ENCODE measurements around the gene TMEM187. TPM values are rescaled to one million over a fixed set of nuclear protein-coding genes. Genes with fewer than 3 reads are reported as not detected.

Gene TMEM187
- total and polyA plus RNA-seq, 4 donors: 1.8 to 11.4 (median 5.9) TPM

DNA sequence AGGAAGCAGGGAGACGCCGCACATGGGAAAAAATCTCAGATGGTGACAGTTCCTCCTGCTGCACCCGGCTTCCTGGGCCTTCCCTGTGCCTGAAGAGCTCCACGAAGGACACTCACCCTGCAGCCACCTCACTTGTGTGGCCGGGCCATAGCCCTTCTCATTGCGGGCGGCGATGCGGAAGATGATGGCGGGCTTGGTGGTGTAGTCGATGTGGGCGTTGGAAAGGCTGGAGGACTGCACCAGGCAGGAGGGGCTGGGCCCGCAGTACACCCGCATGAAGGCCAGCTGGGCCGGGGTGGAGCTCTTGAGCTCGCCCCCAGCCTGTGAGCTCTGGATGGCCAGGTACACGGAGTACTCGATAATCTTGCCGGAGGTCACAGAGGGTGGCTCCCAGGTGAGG lies 22.4 kb upstream of the TMEM187 start:
- Histone ChIP-seq H3K9ac (ENCODE audit: insufficient read depth in 1 of 2, low read length in 2 of 2) (no peak overlapping the region), H3K27me3 (ENCODE audit: control insufficient read depth in 3 of 3, insufficient read depth in 3 of 3, low read length in 2 of 3) (no peaks in the 10 kb centered on the region), H3K36me3 (ENCODE audit: control insufficient read depth in 4 of 4, insufficient read depth in 4 of 4, low read length in 4 of 4) (peaks cover 11 to 53% (median 25%) of the 10 kb centered on the region in 4 donors), H3K27ac (ENCODE audit: low read depth in 1 of 2, low read length in 1 of 2) (no peak overlapping the region), H3K4me1 (ENCODE audit: control insufficient read depth in 5 of 5, insufficient read depth in 5 of 5, low read length in 5 of 5) (peaks cover 0 to 13% (median 3%) of the 10 kb centered on the region in 5 donors), H3K4me3 (no peak overlapping the region), H3K9me3 (ENCODE audit: control insufficient read depth in 4 of 4, insufficient read depth in 3 of 4, low read length in 3 of 4) (peaks cover 0 to 2% (median 0%) of the 10 kb centered on the region in 4 donors)
- no peak for DNase-seq
- 89 to 95% methylated on average over 4 to 19 of the region's 19 CpGs for WGBS, 2 donors
- TF ChIP-seq, protein P1, sequence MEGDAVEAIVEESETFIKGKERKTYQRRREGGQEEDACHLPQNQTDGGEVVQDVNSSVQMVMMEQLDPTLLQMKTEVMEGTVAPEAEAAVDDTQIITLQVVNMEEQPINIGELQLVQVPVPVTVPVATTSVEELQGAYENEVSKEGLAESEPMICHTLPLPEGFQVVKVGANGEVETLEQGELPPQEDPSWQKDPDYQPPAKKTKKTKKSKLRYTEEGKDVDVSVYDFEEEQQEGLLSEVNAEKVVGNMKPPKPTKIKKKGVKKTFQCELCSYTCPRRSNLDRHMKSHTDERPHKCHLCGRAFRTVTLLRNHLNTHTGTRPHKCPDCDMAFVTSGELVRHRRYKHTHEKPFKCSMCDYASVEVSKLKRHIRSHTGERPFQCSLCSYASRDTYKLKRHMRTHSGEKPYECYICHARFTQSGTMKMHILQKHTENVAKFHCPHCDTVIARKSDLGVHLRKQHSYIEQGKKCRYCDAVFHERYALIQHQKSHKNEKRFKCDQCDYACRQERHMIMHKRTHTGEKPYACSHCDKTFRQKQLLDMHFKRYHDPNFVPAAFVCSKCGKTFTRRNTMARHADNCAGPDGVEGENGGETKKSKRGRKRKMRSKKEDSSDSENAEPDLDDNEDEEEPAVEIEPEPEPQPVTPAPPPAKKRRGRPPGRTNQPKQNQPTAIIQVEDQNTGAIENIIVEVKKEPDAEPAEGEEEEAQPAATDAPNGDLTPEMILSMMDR (IDR thresholded peaks at IDR 0.05; ENCODE audit: control extremely low read depth, extremely low read depth): no peak
- ATAC-seq (ENCODE audit: insufficient read depth, low FRiP score): no peak

DNA sequence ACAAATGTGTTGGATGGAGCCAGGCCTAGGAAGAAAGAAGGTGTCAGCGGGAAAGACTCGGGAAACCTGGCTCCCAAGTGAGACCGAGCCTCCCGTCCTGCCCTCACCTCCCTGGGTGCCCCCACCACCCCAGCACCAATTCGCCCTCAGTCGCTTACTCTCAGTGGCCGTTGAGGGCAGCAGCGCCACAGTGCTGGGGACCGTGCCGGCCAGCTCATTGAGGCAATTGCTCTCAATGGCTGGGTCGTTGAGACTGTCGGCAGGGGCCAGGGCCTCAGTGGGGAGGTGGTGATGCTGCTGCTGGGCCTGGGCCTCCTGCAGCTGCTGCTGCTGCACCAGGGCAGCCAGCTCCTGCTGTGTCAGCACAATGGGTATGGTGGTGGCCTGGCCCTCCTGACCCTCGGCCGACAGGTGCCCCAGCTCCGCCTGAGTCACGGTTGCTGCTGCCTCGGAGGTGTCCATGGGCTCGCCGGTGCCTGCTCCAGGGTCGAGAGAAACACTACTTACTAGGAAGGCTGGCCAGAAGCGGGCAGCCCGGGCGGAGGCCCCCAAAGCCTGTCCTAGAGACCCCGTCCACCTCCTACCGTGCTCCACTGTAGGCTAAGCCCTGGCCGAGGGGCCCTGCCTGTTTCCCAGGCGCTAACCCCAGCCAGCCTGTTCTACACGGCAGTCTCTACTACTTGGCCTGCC lies 20.7 kb upstream of the TMEM187 start:
- no peak for DNase-seq
- no peak overlapping the region for H3K27ac ChIP-seq (ENCODE audit: low read depth in 1 of 2, low read length in 1 of 2)
- no peak overlapping the region for H3K9ac ChIP-seq (ENCODE audit: insufficient read depth in 1 of 2, low read length in 2 of 2)
- no peak overlapping the region for H3K4me3 ChIP-seq
- H3K27me3 ChIP-seq (ENCODE audit: control insufficient read depth in 3 of 3, insufficient read depth in 3 of 3, low read length in 2 of 3): no peaks in the 10 kb centered on the region
- ATAC-seq (ENCODE audit: insufficient read depth, low FRiP score): no peak
- peaks cover 11 to 68% (median 38%) of the 10 kb centered on the region in 4 donors for H3K36me3 ChIP-seq (ENCODE audit: control insufficient read depth in 4 of 4, insufficient read depth in 4 of 4, low read length in 4 of 4)
- peaks cover 0 to 2% (median 0%) of the 10 kb centered on the region in 4 donors for H3K9me3 ChIP-seq (ENCODE audit: control insufficient read depth in 4 of 4, insufficient read depth in 3 of 4, low read length in 3 of 4)
- WGBS, 2 donors: 95 to 99% methylated on average over 24 to 28 of the region's 28 CpGs
- TF ChIP-seq, protein P1 (IDR thresholded peaks at IDR 0.05; ENCODE audit: control extremely low read depth, extremely low read depth): no peak
- H3K4me1 ChIP-seq (ENCODE audit: control insufficient read depth in 5 of 5, insufficient read depth in 5 of 5, low read length in 5 of 5): peaks cover 0 to 13% (median 3%) of the 10 kb centered on the region in 5 donors

DNA sequence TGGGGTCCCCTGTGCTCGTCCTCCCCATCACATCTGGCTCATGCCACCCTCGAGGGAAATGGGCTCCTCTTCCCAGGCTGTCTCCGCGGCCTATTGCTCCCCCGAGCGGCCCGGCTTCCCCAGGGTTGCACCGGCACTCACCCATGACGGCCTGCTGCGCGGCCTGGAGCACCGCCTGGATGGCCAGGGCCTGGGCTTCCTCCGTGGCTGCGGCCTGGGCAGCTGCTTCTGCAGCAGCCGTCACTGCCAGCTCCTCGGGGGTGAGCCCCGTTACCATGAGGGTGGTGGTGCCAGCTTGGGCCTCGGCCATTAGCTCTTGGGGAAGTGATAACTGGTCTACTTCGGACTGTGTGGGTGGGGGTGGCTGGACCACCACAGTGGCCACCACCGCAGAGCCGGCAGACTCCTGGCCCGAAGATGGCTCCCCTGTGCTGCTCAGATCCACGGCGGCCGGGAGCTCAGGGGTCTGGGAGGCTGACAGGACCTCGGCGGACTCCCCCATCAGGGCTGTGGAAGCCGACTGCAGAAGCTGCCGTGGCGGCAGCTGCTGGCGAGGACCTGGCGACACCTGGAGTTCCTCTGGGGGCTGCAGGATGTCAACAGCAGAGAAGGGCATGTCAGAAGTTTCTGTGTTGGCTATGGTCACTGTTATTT lies 20.1 kb upstream of the TMEM187 start:
- peaks cover 0 to 2% (median 0%) of the 10 kb centered on the region in 4 donors for H3K9me3 ChIP-seq (ENCODE audit: control insufficient read depth in 4 of 4, insufficient read depth in 3 of 4, low read length in 3 of 4)
- peaks cover 0 to 13% (median 3%) of the 10 kb centered on the region in 5 donors for H3K4me1 ChIP-seq (ENCODE audit: control insufficient read depth in 5 of 5, insufficient read depth in 5 of 5, low read length in 5 of 5)
- no peak overlapping the region for H3K4me3 ChIP-seq
- H3K27me3 ChIP-seq (ENCODE audit: control insufficient read depth in 3 of 3, insufficient read depth in 3 of 3, low read length in 2 of 3): no peaks in the 10 kb centered on the region
- H3K27ac ChIP-seq (ENCODE audit: low read depth in 1 of 2, low read length in 1 of 2): no peak overlapping the region
- 94 to 96% methylated on average over 25 to 32 of the region's 32 CpGs for WGBS, 2 donors
- no peak overlapping the region for H3K9ac ChIP-seq (ENCODE audit: insufficient read depth in 1 of 2, low read length in 2 of 2)
- ATAC-seq (ENCODE audit: insufficient read depth, low FRiP score): no peak
- no peak for DNase-seq
- TF ChIP-seq, protein P1 (IDR thresholded peaks at IDR 0.05; ENCODE audit: control extremely low read depth, extremely low read depth): no peak
- H3K36me3 ChIP-seq (ENCODE audit: control insufficient read depth in 4 of 4, insufficient read depth in 4 of 4, low read length in 4 of 4): peaks cover 11 to 75% (median 37%) of the 10 kb centered on the region in 4 donors

Data from lung (tissue), 12 donors.